ENCODE data around the gene GPR152. TPM values are rescaled to one million over a fixed set of nuclear protein-coding genes. Genes with fewer than 3 reads are reported as not detected.

GPR152 gene
- total RNA-seq, 1 donor from 2014 or later, result not detected

GRCh38 chr11:67423891-67424613 lies 28.5 kb downstream of the GPR152 start:
- DNase-seq (ENCODE audit: low read depth), result no peak

GRCh38 chr11:67423466-67423865 lies 29.1 kb downstream of the GPR152 start:
- no peak for DNase-seq (ENCODE audit: low read depth)

DNA sequence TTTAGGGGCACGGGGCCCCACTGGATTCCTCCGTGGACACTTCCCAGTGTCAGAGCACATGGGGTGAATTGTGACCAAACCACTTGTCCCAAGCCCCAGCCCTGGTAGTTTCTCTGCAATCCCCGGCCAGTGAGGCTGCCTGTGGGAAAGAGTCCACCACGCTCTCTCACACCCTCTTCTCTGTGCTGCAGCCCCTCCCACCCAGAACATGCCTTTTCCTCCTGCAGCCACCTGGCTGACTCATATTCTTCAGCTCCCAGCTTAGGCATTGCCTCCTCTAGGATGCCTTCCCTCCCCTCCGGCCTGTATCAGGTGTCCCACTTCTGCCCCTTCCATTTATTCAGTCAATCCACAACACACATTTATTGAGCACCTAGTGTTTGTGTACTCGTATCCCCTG lies 29.6 kb downstream of the GPR152 start:
- DNase-seq (ENCODE audit: low read depth), result peak; percentile 25

GRCh38 chr11:67421430-67422031 lies 31.0 kb downstream of the GPR152 start:
- DNase-seq (ENCODE audit: low read depth), result no peak

DNA sequence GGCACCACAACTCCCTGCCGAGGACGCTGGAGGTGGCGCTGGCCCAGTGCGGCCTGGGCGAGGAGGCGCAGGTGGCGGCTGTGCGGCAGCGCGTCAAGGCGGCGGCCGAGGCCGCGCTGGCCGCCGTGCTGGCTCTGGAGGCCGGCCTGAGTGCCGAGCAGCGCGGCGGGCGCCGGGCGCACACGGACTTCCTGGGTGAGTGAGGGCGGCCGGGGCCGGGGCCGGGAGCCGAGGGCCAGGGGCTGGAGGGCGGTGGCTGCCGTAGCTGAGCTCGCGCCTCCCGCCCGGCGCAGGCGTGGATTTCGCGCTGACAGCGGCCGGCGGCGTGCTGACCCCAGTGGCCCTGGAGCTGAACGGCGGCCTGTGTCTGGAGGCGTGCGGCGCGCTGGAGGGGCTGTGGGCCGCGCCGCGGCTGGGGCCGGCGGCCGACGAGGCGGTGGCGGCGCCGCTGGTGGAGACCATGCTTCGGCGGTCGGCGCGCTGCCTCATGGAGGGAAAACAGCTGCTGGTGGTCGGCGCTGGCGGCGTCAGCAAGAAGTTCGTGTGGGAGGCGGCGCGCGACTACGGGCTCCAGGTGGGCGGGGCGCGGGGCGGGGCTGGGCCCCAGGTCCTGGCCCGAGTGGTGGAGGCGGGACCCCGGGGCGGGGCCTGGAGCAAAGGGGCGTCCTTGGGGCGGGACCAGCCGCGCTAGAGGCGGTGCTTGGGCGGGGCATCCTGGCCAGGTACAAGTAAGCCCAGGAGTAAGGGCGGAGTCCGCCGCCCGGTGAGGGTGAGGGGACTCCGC lies 31.7 kb downstream of the GPR152 start:
- peak; percentile 61 for DNase-seq (ENCODE audit: low read depth)

DNA sequence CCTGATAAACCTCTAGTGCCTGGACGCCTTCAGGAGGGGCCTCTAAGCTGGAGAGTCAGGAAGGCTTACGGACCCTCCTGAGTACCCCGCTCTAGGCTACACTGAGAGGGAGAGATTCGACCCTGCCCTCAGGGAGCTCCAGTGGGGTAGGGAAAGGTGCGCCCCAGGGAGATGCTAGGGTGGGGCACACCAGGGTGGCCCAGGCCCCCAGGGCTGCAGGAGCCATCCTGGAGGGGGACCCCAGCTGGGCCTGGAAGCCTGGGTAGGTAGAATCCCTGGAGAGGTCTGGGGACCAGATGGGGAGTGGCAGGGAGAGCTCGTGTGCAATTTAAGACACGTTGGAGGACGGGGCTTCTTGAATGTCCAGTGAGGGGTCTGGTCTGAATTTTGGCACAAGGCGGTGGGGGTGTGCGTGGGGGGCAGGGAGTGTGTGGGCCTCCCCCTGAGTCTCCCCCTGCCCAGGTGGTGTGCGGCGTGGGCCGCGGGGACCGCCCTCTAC lies 32.3 kb downstream of the GPR152 start:
- no peak for DNase-seq (ENCODE audit: low read depth)

GRCh38 chr11:67419325-67420049 lies 33.0 kb downstream of the GPR152 start:
- no peak for DNase-seq (ENCODE audit: low read depth)

DNA sequence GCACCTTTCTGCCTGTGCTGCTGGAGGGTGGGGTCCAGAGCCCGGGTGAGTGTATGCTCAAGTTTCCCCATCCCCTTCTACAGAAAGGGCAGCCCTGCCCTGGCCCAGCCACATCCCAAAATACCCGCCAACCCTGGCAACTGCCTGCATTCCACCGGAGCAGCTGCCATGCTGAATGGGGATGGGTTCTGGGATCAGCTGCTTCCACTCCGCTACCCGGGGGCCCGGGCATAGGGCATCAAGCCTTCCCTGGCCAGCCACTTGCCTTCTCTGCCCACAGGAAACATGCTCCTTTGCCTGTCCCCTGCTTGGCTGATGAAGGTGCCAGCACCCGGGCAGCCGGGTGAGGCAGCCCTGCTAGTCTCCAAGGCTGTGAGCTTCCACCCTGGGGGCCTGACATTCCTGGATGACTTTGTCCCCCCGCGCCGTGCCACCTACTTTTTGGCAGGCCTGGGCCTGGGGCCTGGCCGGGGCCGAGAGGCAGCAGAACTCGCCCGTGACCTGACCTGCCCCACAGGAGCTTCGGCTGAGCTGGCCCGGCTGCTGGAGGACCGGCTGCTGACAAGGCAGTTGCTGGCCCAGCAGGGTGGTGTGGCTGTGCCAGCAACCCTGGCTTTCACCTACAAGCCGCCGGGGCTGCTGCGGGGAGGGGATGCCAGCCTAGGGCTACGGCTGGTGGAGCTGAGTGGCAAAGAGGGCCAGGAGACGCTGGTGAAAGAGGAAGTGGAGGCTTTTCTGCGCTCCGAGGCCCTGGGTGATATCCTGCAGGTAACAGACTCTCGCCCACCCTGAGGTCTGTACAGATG lies 33.9 kb downstream of the GPR152 start:
- no peak for DNase-seq (ENCODE audit: low read depth)

GRCh38 chr11:67417425-67417824 lies 35.1 kb downstream of the GPR152 start:
- DNase-seq (ENCODE audit: low read depth), result no peak

GRCh38 chr11:67416416-67417335 lies 35.9 kb downstream of the GPR152 start:
- peak; percentile 24 for DNase-seq (ENCODE audit: low read depth)

DNA sequence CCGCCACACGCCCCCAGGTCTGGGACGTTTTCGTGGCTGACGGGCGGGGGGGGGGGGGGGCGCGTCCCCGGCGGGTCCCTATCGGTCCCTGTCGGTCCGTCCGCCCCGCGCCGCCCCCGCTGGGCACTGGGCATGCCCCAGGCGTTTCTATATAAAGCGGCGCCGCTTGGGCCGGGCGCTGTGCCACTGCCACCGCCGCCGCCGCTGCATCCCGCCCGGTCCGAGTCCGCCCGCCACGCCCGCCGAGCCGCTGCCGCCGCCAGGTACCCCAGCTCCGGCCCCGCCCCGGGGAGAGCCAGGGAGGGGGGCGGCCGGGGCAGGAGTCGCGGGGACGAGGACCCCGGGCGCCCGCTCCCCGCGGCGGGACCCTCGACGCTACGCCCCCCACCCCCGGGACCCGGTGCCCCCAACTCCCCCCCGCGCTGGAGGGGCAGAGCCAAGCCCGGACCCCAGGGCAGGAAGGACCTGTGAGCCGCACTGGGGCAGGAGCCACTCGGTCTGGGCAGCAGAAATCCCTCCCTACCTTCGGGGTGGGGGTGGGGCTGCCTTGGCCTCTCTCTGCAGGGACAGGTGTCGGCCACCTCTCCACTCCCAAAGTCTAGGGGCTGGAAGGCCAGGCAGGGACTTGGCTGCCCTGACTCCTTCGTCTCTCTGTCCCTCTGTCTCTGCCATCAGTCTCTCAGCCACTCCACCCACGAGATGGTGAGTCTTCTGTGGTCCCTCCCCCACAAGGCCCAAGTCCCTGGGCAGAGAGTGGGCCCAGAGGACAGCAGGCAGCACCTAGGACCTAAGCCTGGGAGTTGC lies 36.8 kb downstream of the GPR152 start, which contains the start of gene CARNS1:
Gene CARNS1, plus strand, starts transcription at position 178 of the 804 bp plus-strand sequence. Its CDS starts 522 bp downstream, at position 700.
- no peak for DNase-seq (ENCODE audit: low read depth)

GRCh38 chr11:67413266-67413849 lies 39.2 kb downstream of the GPR152 start:
- no peak for DNase-seq (ENCODE audit: low read depth)

GRCh38 chr11:67412495-67413179 lies 39.9 kb downstream of the GPR152 start:
- no peak for DNase-seq (ENCODE audit: low read depth)

DNA sequence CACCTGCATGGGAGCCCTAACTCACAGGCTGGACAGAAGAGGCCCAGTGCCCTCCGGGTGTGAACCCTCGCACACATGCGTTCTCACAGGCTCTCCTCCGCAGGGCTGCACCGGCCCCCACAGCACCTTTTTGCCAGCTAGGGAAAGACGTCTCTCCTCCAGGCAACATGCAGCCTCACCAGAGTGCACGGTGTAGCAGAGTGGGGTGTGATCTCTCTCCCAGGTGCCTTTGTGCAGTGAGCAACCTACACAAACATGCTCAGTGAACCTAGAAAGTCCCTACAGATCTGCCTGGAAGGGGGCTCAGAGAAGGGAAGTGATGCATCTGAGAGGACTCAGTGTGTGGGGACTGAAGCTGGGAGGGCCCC lies 40.8 kb downstream of the GPR152 start:
- DNase-seq (ENCODE audit: low read depth), result no peak

DNA sequence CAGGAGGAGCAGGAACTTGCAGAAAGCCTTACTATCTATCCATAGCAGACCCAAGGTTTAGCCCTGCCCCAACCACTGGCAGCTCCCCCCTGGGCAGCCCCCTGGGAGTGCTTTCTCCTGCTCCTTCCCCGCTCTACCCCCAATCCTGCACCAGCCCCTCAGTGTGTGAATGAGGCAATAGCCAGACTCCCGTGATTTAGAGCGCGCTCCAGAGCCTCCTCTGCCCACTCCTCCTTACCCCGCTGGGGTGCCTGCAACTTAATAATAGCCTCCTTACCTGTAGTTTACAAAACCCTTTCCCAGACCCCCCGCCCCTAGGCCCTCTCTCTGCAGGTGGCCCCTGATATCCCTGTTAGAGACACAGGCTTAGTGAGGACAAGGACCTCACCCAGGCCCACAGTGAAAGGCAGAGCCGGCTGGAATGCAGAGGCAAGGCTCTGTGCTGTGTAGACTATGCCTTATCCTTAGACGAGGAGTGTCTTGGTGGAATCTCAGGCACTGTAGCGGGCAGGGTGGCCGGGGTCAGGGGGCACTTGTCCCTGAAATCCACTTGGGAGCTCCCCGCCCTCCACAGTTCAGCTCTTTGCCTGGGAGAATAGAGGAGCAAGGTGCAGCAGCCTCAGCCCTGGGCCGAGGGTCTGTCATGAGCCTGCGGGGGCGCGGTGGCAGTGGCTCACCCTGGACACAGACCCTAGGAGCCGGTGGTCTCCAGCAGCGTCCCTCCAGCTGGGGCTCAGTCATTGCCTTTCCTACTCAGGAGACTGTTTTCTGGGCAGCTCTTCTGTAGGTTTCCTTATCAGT lies 41.3 kb downstream of the GPR152 start:
- no peak for DNase-seq (ENCODE audit: low read depth)

- DNase-seq (ENCODE audit: low read depth), result no peak
Observed at GRCh38 chr11:67410369-67410831, 42.1 kb downstream of the GPR152 start.

DNA sequence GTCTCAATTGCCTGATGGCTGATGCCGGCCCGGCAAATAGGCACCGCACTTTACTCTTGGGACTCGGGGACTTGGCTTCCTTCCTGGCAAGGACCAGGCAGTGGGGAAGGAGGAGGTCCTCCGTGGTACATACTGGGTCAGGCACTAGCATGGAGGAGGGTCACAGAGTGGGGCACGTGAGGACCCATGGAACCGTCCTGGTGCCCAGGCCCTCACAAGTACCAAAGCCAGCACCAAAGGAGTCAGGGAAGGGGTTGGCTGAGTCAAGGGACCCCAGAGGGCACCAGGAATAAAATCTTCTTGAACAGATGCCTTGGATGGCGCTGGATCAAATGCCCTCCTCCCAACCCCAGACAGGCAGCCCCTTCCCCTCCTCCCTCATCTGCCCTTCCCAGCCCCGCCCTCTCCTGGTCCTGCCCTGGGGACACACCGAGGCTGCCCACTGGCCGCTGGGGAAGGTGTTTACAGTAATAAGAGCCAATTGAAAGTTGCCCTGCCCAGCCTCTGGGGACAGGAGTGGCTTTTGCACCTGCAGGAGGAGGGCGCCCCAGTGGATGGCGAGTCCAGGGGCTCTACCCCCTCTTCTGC lies 42.7 kb downstream of the GPR152 start:
- no peak for DNase-seq (ENCODE audit: low read depth)
